Astrocyte (in vitro differentiated cells and primary cell): ENCODE data around the gene MEG3. TPM values are rescaled to one million over a fixed set of nuclear protein-coding genes. Genes with fewer than 3 reads are reported as not detected.

ENCODE experiments used
- DNase-seq: peaks from one replicate; pipeline ENCODE4 v3.0.0-alpha.2; 2010; ENCODE audit warnings: low read depth
- FAIRE-seq: peaks from 2 replicates; lab custom pipeline; 2011; peaks lifted over from hg19 to GRCh38; lab: Jason Lieb, UNC
- H2AFZ ChIP-seq: 2 replicates; pipeline ENCODE4 v1.6.0; 2012; ENCODE audit warnings: low read depth, low read length, inconsistent platforms
- H3K27ac ChIP-seq: 2 replicates; pipeline ENCODE4 v1.5.1; 2011; ENCODE audit warnings: low read depth, low read length, inconsistent platforms
- H3K27me3 ChIP-seq: 2 replicates; pipeline ENCODE4 v1.6.0; 2011; ENCODE audit warnings: low read length, inconsistent platforms; ENCODE audit not compliant: insufficient read depth
- H3K36me3 ChIP-seq: 2 replicates; pipeline ENCODE4 v1.5.1; 2011; ENCODE audit warnings: low read length, inconsistent platforms; ENCODE audit not compliant: insufficient read depth
- H3K4me1 ChIP-seq: 2 replicates; pipeline ENCODE4 v1.5.1; 2011; ENCODE audit warnings: low read length, inconsistent platforms; ENCODE audit not compliant: insufficient read depth
- H3K4me2 ChIP-seq: 2 replicates; pipeline ENCODE4 v1.6.0; 2012; ENCODE audit warnings: low read length, inconsistent platforms
- H3K4me3 ChIP-seq: 2 replicates; pipeline ENCODE4 v1.5.1; 2011; ENCODE audit warnings: low read depth, mild to moderate bottlenecking, low read length, inconsistent platforms; ENCODE audit not compliant: insufficient read depth
- H3K79me2 ChIP-seq: 2 replicates; pipeline ENCODE4 v1.6.0; 2012; ENCODE audit warnings: mild to moderate bottlenecking, low read length, inconsistent platforms; ENCODE audit not compliant: insufficient read depth
- H3K9ac ChIP-seq: 2 replicates; pipeline ENCODE4 v1.6.0; 2012; ENCODE audit warnings: mild to moderate bottlenecking, low read length, inconsistent platforms
- H3K9me3 ChIP-seq: 2 replicates; pipeline ENCODE4 v1.5.1; 2012; ENCODE audit warnings: low read depth, mild to moderate bottlenecking, low read length, inconsistent platforms; ENCODE audit not compliant: insufficient read depth
- H4K20me1 ChIP-seq: 2 replicates; pipeline ENCODE4 v1.6.0; 2012; ENCODE audit warnings: low read length, inconsistent platforms; ENCODE audit not compliant: insufficient read depth
- H3K27ac Mint-ChIP-seq: one replicate; pipeline ENCODE4 v1.8.0; 2021; ENCODE audit warnings: mild to moderate bottlenecking, mixed read lengths; ENCODE audit not compliant: unreplicated experiment
- H3K27me3 Mint-ChIP-seq: one replicate; pipeline ENCODE4 v1.8.0; 2021; ENCODE audit warnings: low read depth, mixed read lengths; ENCODE audit not compliant: unreplicated experiment
- H3K36me3 Mint-ChIP-seq: one replicate; pipeline ENCODE4 v1.8.0; 2021; ENCODE audit warnings: low read depth, mixed read lengths; ENCODE audit not compliant: unreplicated experiment
- H3K4me1 Mint-ChIP-seq: one replicate; pipeline ENCODE4 v1.8.0; 2021; ENCODE audit warnings: low read depth, mixed read lengths; ENCODE audit not compliant: unreplicated experiment
- H3K4me3 Mint-ChIP-seq: one replicate; pipeline ENCODE4 v1.8.0; 2021; ENCODE audit warnings: mild to moderate bottlenecking, moderate library complexity, mixed read lengths; ENCODE audit not compliant: unreplicated experiment
- H3K9me3 Mint-ChIP-seq: one replicate; pipeline ENCODE4 v1.8.0; 2021; ENCODE audit warnings: mild to moderate bottlenecking, mixed read lengths; ENCODE audit not compliant: unreplicated experiment
- CTCF ChIP-seq: IDR thresholded peaks from 2 replicates; pipeline ENCODE4 v1.5.1; 2011; ENCODE audit warnings: low read depth, mild to moderate bottlenecking, inconsistent platforms, low read length, moderate library complexity; ENCODE audit not compliant: insufficient read depth
- EZH2 ChIP-seq: IDR thresholded peaks from 2 replicates; pipeline ENCODE4 v1.6.1; 2012; ENCODE audit warnings: mild to moderate bottlenecking, low read length, inconsistent platforms; ENCODE audit not compliant: insufficient read depth
- total RNA-seq: library from RNA; stranded (reverse); gene quantifications from 2 replicates; pipeline ENCODE4 v1.2.1, GENCODE V29; 2021

The MEG3 gene
- total RNA-seq, 1 donor from 2014 or later = not detected

GRCh38 chr14:100819453-100819828, 6.5 kb upstream of the MEG3 start:
- Histone ChIP-seq H3K9me3 (no peaks in the 10 kb centered on the region), H3K79me2 (no peaks in the 10 kb centered on the region), H3K27ac (no peak overlapping the region), H4K20me1 (no peaks in the 10 kb centered on the region), H3K9ac (no peak overlapping the region), H2AFZ (no peak overlapping the region), H3K27me3 (no peaks in the 10 kb centered on the region), H3K4me1 (peaks cover 24% of the 10 kb centered on the region), H3K4me3 (no peak overlapping the region), H3K36me3 (no peaks in the 10 kb centered on the region), H3K4me2 (no peak overlapping the region)
- FAIRE-seq (no peak), DNase-seq (no peak)
- H3K4me1 Mint-ChIP-seq = peaks cover 15% of the 10 kb centered on the region
- H3K27me3 Mint-ChIP-seq = peaks cover 16% of the 10 kb centered on the region
- no peaks in the 10 kb centered on the region for H3K36me3 Mint-ChIP-seq
- H3K9me3 Mint-ChIP-seq = peaks cover under 1% of the 10 kb centered on the region
- TF ChIP-seq EZH2 = no peak
- TF ChIP-seq CTCF = no peak
- no peak overlapping the region for H3K4me3 Mint-ChIP-seq
- no peak overlapping the region for H3K27ac Mint-ChIP-seq

- TF ChIP-seq CTCF = no peak
- TF ChIP-seq EZH2 = no peak
- no peak overlapping the region for H3K27ac Mint-ChIP-seq
These were observed 6.0 kb upstream of the MEG3 start for GRCh38 chr14:100819829-100820475.

GRCh38 chr14:100820957-100821356, 5.0 kb upstream of the MEG3 start:
- H3K4me3 Mint-ChIP-seq = no peak overlapping the region
- H3K27me3 Mint-ChIP-seq = peaks cover 16% of the 10 kb centered on the region
- Histone ChIP-seq H3K79me2 (peaks cover under 1% of the 10 kb centered on the region), H3K9ac (no peak overlapping the region), H3K27ac (no peak overlapping the region), H3K4me3 (no peak overlapping the region), H3K4me2 (no peak overlapping the region), H3K36me3 (no peaks in the 10 kb centered on the region), H3K9me3 (no peaks in the 10 kb centered on the region), H3K4me1 (peaks cover 25% of the 10 kb centered on the region), H3K27me3 (no peaks in the 10 kb centered on the region), H2AFZ (no peak overlapping the region), H4K20me1 (no peaks in the 10 kb centered on the region)
- peaks cover 11% of the 10 kb centered on the region for H3K4me1 Mint-ChIP-seq
- no peak overlapping the region for H3K27ac Mint-ChIP-seq
- FAIRE-seq = no peak
- DNase-seq = no peak
- no peak for TF ChIP-seq EZH2
- TF ChIP-seq CTCF = no peak
- H3K36me3 Mint-ChIP-seq = no peaks in the 10 kb centered on the region
- H3K9me3 Mint-ChIP-seq = no peaks in the 10 kb centered on the region

More at GRCh38 chr14:100819829-100820475, 6.0 kb upstream of the MEG3 start:
- Histone ChIP-seq H3K4me2 (no peak overlapping the region), H3K4me1 (peaks cover 28% of the 10 kb centered on the region), H3K79me2 (no peaks in the 10 kb centered on the region), H3K4me3 (no peak overlapping the region), H4K20me1 (no peaks in the 10 kb centered on the region), H2AFZ (no peak overlapping the region), H3K27ac (no peak overlapping the region), H3K36me3 (no peaks in the 10 kb centered on the region), H3K27me3 (no peaks in the 10 kb centered on the region), H3K9me3 (no peaks in the 10 kb centered on the region), H3K9ac (no peak overlapping the region)
- FAIRE-seq (no peak), DNase-seq (no peak)
- H3K4me3 Mint-ChIP-seq = no peak overlapping the region
- peaks cover 15% of the 10 kb centered on the region for H3K4me1 Mint-ChIP-seq
- no peaks in the 10 kb centered on the region for H3K36me3 Mint-ChIP-seq
- no peaks in the 10 kb centered on the region for H3K9me3 Mint-ChIP-seq
- peaks cover 16% of the 10 kb centered on the region for H3K27me3 Mint-ChIP-seq
